Common myeloid progenitor, CD34-positive (primary cell): ENCODE measurements around the gene TRIM9.

ENCODE experiments used
- CTCF ChIA-PET: fragments of 350-600 bp; sonication (Branson Sonifier 250); formaldehyde crosslinking; loops from one replicate; lab custom pipeline; 2021; ENCODE audit warnings: antibody characterized with exemption; lab: Charles Lee
- POLR2A ChIA-PET: fragments of 350-600 bp; sonication (Branson Sonifier 250); formaldehyde crosslinking; loops from one replicate; lab custom pipeline; 2021; ENCODE audit warnings: antibody characterized with exemption; lab: Charles Lee
- DNase-seq, 3 donors: peaks; one replicate each; pipeline versions ENCODE4 v3.0.0 to v3.0.0-alpha.2; 2013
- H3K27ac ChIP-seq, 2 experiments: 1 replicate in 1 of 2; 2 replicates in 1 of 2; pipeline ENCODE4 v1.7.0; 2013; ENCODE audit warnings: inconsistent platforms in 2 of 2, low read length in 2 of 2, mild to moderate bottlenecking in 2 of 2, low read depth in 1 of 2, moderate library complexity in 1 of 2; ENCODE audit not compliant: severe bottlenecking in 2 of 2, insufficient read depth in 1 of 2, poor library complexity in 1 of 2
- H3K27me3 ChIP-seq, 5 experiments: replicated peaks in 2 of 5; 1 replicate in 3 of 5; 2 replicates in 2 of 5; pipeline versions ENCODE4 v1.6.1 to v1.7.0; 2013; ENCODE audit warnings: low read length in 4 of 5, mild to moderate bottlenecking in 2 of 5, moderate library complexity in 2 of 5, inconsistent platforms in 1 of 5; ENCODE audit not compliant: insufficient read depth in 5 of 5, control insufficient read depth in 4 of 5
- H3K36me3 ChIP-seq, 4 experiments: 1 replicate in 2 of 4; 2 replicates in 2 of 4; pipeline versions ENCODE4 v1.6.1 to v1.7.0; 2013; ENCODE audit warnings: low read length in 3 of 4, control low read depth in 1 of 4, mild to moderate bottlenecking in 1 of 4; ENCODE audit not compliant: control insufficient read depth in 4 of 4, insufficient read depth in 4 of 4
- H3K4me1 ChIP-seq, 4 experiments: 1 replicate in 3 of 4; 2 replicates in 1 of 4; pipeline versions ENCODE4 v1.6.1 to v1.7.1; 2013; ENCODE audit warnings: low read length in 3 of 4, mild to moderate bottlenecking in 3 of 4, control low read depth in 1 of 4, inconsistent platforms in 1 of 4, moderate library complexity in 1 of 4; ENCODE audit not compliant: control insufficient read depth in 4 of 4, insufficient read depth in 4 of 4; ENCODE audit errors: control extremely low read depth in 1 of 4
- H3K4me3 ChIP-seq, 7 experiments: 1 replicate in 4 of 7; 2 replicates in 3 of 7; pipeline versions ENCODE4 v1.5.1 to v1.7.0; 2013; ENCODE audit warnings: mild to moderate bottlenecking in 7 of 7, low read length in 6 of 7, moderate library complexity in 6 of 7, inconsistent platforms in 2 of 7, low read depth in 2 of 7, control low read depth in 1 of 7; ENCODE audit not compliant: insufficient read depth in 4 of 7, control insufficient read depth in 1 of 7; ENCODE audit errors: extremely low read depth in 1 of 7
- H3K9me3 ChIP-seq, 5 experiments: 1 replicate in 4 of 5; 2 replicates in 1 of 5; pipeline versions ENCODE4 v1.6.1 to v1.7.1; 2013; ENCODE audit warnings: low read length in 4 of 5, mild to moderate bottlenecking in 2 of 5, inconsistent platforms in 1 of 5, low read depth in 1 of 5, moderate library complexity in 1 of 5; ENCODE audit not compliant: control insufficient read depth in 4 of 5, insufficient read depth in 2 of 5; ENCODE audit errors: control extremely low read depth in 1 of 5
- WGBS: methylation state at CpG from one replicate; pipeline ENCODE4 v1.1.5; 2013; ENCODE audit not compliant: insufficient coverage; 5-methylcytosine and 5-hydroxymethylcytosine counted together

The TRIM9 gene

GRCh38 chr14:51084962-51085361 is 9.9 kb downstream of the TRIM9 start:
- ChIA-PET POLR2A (no interaction called here), CTCF (interaction anchor here (0.6 to 1.7 kb wide), 2 partner anchors 10 to 78 kb away, joined by 3 to 7 read pairs; partner anchors contain the start of gene TRIM9)
- Histone ChIP-seq H3K27ac (no peak overlapping the region), H3K9me3 (no peaks in the 10 kb centered on the region), H3K4me1 (no peaks in the 10 kb centered on the region), H3K36me3 (no peaks in the 10 kb centered on the region), H3K4me3 (no peak overlapping the region), H3K27me3 (no peaks in the 10 kb centered on the region)
- no peak for DNase-seq
- 100% methylated on average over 1 of the region's 3 CpGs for WGBS

- no peaks in the 10 kb centered on the region for H3K4me1 ChIP-seq
- H3K9me3 ChIP-seq = no peaks in the 10 kb centered on the region
- no peak overlapping the region for H3K4me3 ChIP-seq
- no peak overlapping the region for H3K27ac ChIP-seq
- ChIA-PET CTCF (interaction anchor here (1.0 to 1.7 kb wide), 2 partner anchors 10 to 11 kb away, joined by 5 to 7 read pairs; partner anchors contain the start of gene TRIM9), POLR2A (no interaction called here)
- H3K27me3 ChIP-seq = no peaks in the 10 kb centered on the region
- no peak for DNase-seq
- no peaks in the 10 kb centered on the region for H3K36me3 ChIP-seq
These were observed 10.4 kb downstream of the TRIM9 start for GRCh38 chr14:51084507-51084906.

GRCh38 chr14:51082349-51082748 is 12.6 kb downstream of the TRIM9 start:
- Histone ChIP-seq H3K4me1 (no peaks in the 10 kb centered on the region), H3K27me3 (no peaks in the 10 kb centered on the region), H3K27ac (no peak overlapping the region), H3K36me3 (no peaks in the 10 kb centered on the region), H3K9me3 (no peaks in the 10 kb centered on the region), H3K4me3 (no peak overlapping the region)
- ChIA-PET CTCF (interaction anchor here (1.1 to 1.8 kb wide), 2 partner anchors 10 to 64 kb away, joined by 3 to 4 read pairs; no protein-coding TSS in a partner anchor), POLR2A (no interaction called here)
- no CpG with 5 or more reads among the region's 1 CpG for WGBS
- DNase-seq = no peak

- no peak for DNase-seq
- POLR2A ChIA-PET = no interaction called here
- WGBS = 100% methylated on average over 3 of the region's 3 CpGs
- Histone ChIP-seq H3K27me3 (no peaks in the 10 kb centered on the region), H3K27ac (no peak overlapping the region), H3K4me3 (no peak overlapping the region), H3K4me1 (no peaks in the 10 kb centered on the region), H3K36me3 (no peaks in the 10 kb centered on the region), H3K9me3 (no peaks in the 10 kb centered on the region)
- CTCF ChIA-PET = interaction anchor here (1.1 kb wide), 1 partner anchor 63 kb away, joined by 3 read pairs; no protein-coding TSS in a partner anchor
These were observed 13.2 kb downstream of the TRIM9 start for GRCh38 chr14:51081712-51082111.

- no peak for DNase-seq
- WGBS = 95% methylated on average over 2 of the region's 4 CpGs
These were observed 13.7 kb downstream of the TRIM9 start for GRCh38 chr14:51081209-51081608.

GRCh38 chr14:51080645-51081044 is 14.3 kb downstream of the TRIM9 start:
- no peak for DNase-seq
- Histone ChIP-seq H3K9me3 (no peaks in the 10 kb centered on the region), H3K4me3 (no peak overlapping the region), H3K27me3 (no peaks in the 10 kb centered on the region), H3K27ac (no peak overlapping the region), H3K36me3 (no peaks in the 10 kb centered on the region), H3K4me1 (no peaks in the 10 kb centered on the region)
- POLR2A ChIA-PET = no interaction called here
- CTCF ChIA-PET = no interaction called here
- WGBS = 100% methylated on average over 1 of the region's 3 CpGs

More at GRCh38 chr14:51081209-51081608, 13.7 kb downstream of the TRIM9 start:
- Histone ChIP-seq H3K9me3 (no peaks in the 10 kb centered on the region), H3K27me3 (no peaks in the 10 kb centered on the region), H3K36me3 (no peaks in the 10 kb centered on the region), H3K27ac (no peak overlapping the region), H3K4me3 (no peak overlapping the region), H3K4me1 (no peaks in the 10 kb centered on the region)
- ChIA-PET POLR2A (no interaction called here), CTCF (no interaction called here)

GRCh38 chr14:51079489-51079888 is 15.4 kb downstream of the TRIM9 start:
- WGBS = 63% methylated on average over 1 of the region's 1 CpG
- Histone ChIP-seq H3K4me3 (no peak overlapping the region), H3K27me3 (no peaks in the 10 kb centered on the region), H3K4me1 (no peaks in the 10 kb centered on the region), H3K9me3 (no peaks in the 10 kb centered on the region), H3K36me3 (no peaks in the 10 kb centered on the region), H3K27ac (no peak overlapping the region)
- CTCF ChIA-PET = no interaction called here
- DNase-seq = no peak
- POLR2A ChIA-PET = no interaction called here
